Endothelial cell of umbilical vein (primary cell): ENCODE measurements around the gene FAM168A.

Source experiments
- EZH2 ChIP-seq: IDR thresholded peaks from 2 replicates; pipeline ENCODE4 v1.6.1; 2012; ENCODE audit warnings: borderline replicate concordance, low read depth, mild to moderate bottlenecking, moderate library complexity, low read length, inconsistent platforms; ENCODE audit not compliant: severe bottlenecking
- POLR2A ChIP-seq: IDR thresholded peaks from 2 replicates; pipeline ENCODE4 v1.6.1; 2012; ENCODE audit warnings: low read depth, mild to moderate bottlenecking, control low read depth, low read length
- POLR2AphosphoS5 ChIP-seq: IDR thresholded peaks from 2 replicates; pipeline ENCODE4 v1.6.1; 2012; ENCODE audit warnings: low read depth, mild to moderate bottlenecking, control low read depth, low read length, moderate library complexity; ENCODE audit not compliant: insufficient read depth
- TF ChIP-seq, protein P1 (sequence below): IDR thresholded peaks from 2 replicates; pipeline ENCODE4 v1.6.1; 2011; ENCODE audit not compliant: insufficient read depth, insufficient read length

GRCh38 chr11:73389916-73390315 is 208.0 kb downstream of the FAM168A start:
- TF ChIP-seq POLR2A (no peak), EZH2 (no peak), POLR2AphosphoS5 (no peak)
- TF ChIP-seq, protein P1, sequence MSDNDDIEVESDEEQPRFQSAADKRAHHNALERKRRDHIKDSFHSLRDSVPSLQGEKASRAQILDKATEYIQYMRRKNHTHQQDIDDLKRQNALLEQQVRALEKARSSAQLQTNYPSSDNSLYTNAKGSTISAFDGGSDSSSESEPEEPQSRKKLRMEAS, result no peak
